B cell (primary cell): ENCODE data around the gene NAA10.

Experiments
- CTCF ChIP-seq: fragments of 200-600 bp; IDR thresholded peaks from one replicate; pipeline ENCODE4 v1.8.0; 2022; ENCODE audit warnings: antibody characterized with exemption, mild to moderate bottlenecking
- EZH2 ChIP-seq: IDR thresholded peaks from 2 replicates; pipeline ENCODE4 v1.6.1; 2012; ENCODE audit warnings: borderline replicate concordance, low read depth, mild to moderate bottlenecking, moderate library complexity, low read length; ENCODE audit not compliant: insufficient read depth, poor library complexity, severe bottlenecking

- TF ChIP-seq CTCF (no peak), EZH2 (no peak)
These were observed 47.9 kb downstream of the NAA10 start for GRCh38 chrX:153886915-153887314.
